H9 (cell line): ENCODE data around the gene ATRN. TPM values are rescaled to one million over a fixed set of nuclear protein-coding genes. Genes with fewer than 3 reads are reported as not detected.

Experiments
- DNase-seq: peaks from one replicate; pipeline ENCODE4 v3.0.0-alpha.2; 2017
- H2AFZ ChIP-seq: one replicate; pipeline ENCODE4 v1.6.1; 2013; ENCODE audit warnings: mild to moderate bottlenecking, low read length, control low read depth, moderate library complexity
- H2AK5ac ChIP-seq: 2 replicates; pipeline ENCODE4 v1.6.1; 2013; ENCODE audit warnings: low read length, control low read depth, mixed read lengths; ENCODE audit not compliant: insufficient read length
- H2BK120ac ChIP-seq: one replicate; pipeline ENCODE4 v1.6.1; 2013; ENCODE audit warnings: low read depth, mild to moderate bottlenecking, low read length, control low read depth, inconsistent platforms; ENCODE audit not compliant: poor library complexity, severe bottlenecking
- H2BK12ac ChIP-seq: 2 replicates; pipeline ENCODE4 v1.6.1; 2013; ENCODE audit warnings: low read length, control low read depth, mixed read lengths, low read depth; ENCODE audit not compliant: insufficient read length
- H2BK15ac ChIP-seq: 2 replicates; pipeline ENCODE4 v1.6.1; 2013; ENCODE audit warnings: low read depth, low read length, control low read depth
- H2BK20ac ChIP-seq: one replicate; pipeline ENCODE4 v1.6.1; 2013; ENCODE audit warnings: low read depth, mild to moderate bottlenecking, low read length, control low read depth, inconsistent platforms; ENCODE audit not compliant: poor library complexity, severe bottlenecking
- H2BK5ac ChIP-seq: 2 replicates; pipeline ENCODE4 v1.6.1; 2013; ENCODE audit warnings: low read length, control low read depth, mixed read lengths; ENCODE audit not compliant: insufficient read length
- H3K14ac ChIP-seq: 2 replicates; pipeline ENCODE4 v1.6.1; 2013; ENCODE audit warnings: low read length, control low read depth; ENCODE audit not compliant: insufficient read depth
- H3K18ac ChIP-seq: 2 replicates; pipeline ENCODE4 v1.6.1; 2013; ENCODE audit warnings: low read depth, mild to moderate bottlenecking, mixed read lengths, low read length, control low read depth; ENCODE audit not compliant: insufficient read length
- H3K23ac ChIP-seq: 2 replicates; pipeline ENCODE4 v1.6.1; 2013; ENCODE audit warnings: low read length, control low read depth, mixed read lengths, low read depth; ENCODE audit not compliant: insufficient read length
- H3K23me2 ChIP-seq: 2 replicates; pipeline ENCODE4 v1.6.1; 2013; ENCODE audit warnings: low read depth, mild to moderate bottlenecking, mixed read lengths, low read length, control low read depth; ENCODE audit not compliant: insufficient read length, poor library complexity, severe bottlenecking
- H3K27ac ChIP-seq: 2 replicates; pipeline ENCODE4 v1.5.1; 2013; ENCODE audit warnings: low read length, control low read depth, mixed read lengths, low read depth; ENCODE audit not compliant: insufficient read length
- H3K27me3 ChIP-seq: 2 replicates; pipeline ENCODE4 v1.6.1; 2013; ENCODE audit warnings: low read length, control low read depth, inconsistent platforms; ENCODE audit not compliant: insufficient read depth
- H3K4ac ChIP-seq: 2 replicates; pipeline ENCODE4 v1.6.1; 2013; ENCODE audit warnings: low read depth, mild to moderate bottlenecking, control low read depth, inconsistent platforms, low read length, moderate library complexity
- H3K4me1 ChIP-seq: 2 replicates; pipeline ENCODE4 v1.6.1; 2013; ENCODE audit warnings: low read length, control low read depth, inconsistent platforms; ENCODE audit not compliant: insufficient read depth
- H3K4me2 ChIP-seq: 2 replicates; pipeline ENCODE4 v1.6.1; 2013; ENCODE audit warnings: low read length, control low read depth, mixed read lengths; ENCODE audit not compliant: insufficient read length, insufficient read depth
- H3K56ac ChIP-seq: 2 replicates; pipeline ENCODE4 v1.6.1; 2013; ENCODE audit warnings: low read depth, mild to moderate bottlenecking, mixed read lengths, low read length, control low read depth; ENCODE audit not compliant: insufficient read length
- H3K79me1 ChIP-seq: 2 replicates; pipeline ENCODE4 v1.6.1; 2013; ENCODE audit warnings: low read depth, mild to moderate bottlenecking, moderate library complexity, low read length, control low read depth, inconsistent platforms; ENCODE audit not compliant: insufficient read depth, poor library complexity, severe bottlenecking
- H3K79me2 ChIP-seq: 2 replicates; pipeline ENCODE4 v1.6.1; 2013; ENCODE audit warnings: low read length, control low read depth, inconsistent platforms; ENCODE audit not compliant: insufficient read depth
- H3K9ac ChIP-seq: 2 replicates; pipeline ENCODE4 v1.6.1; 2013; ENCODE audit warnings: low read length, control low read depth, mixed read lengths; ENCODE audit not compliant: insufficient read length; ENCODE audit errors: extremely low read depth
- H3K9me3 ChIP-seq: one replicate; pipeline ENCODE4 v1.6.1; 2013; ENCODE audit warnings: low read depth, low read length, inconsistent platforms; ENCODE audit not compliant: control insufficient read depth
- H3T11ph ChIP-seq: one replicate; pipeline ENCODE4 v1.6.1; 2013; ENCODE audit warnings: mild to moderate bottlenecking, low read length, control low read depth, inconsistent platforms
- H4K20me1 ChIP-seq: one replicate; pipeline ENCODE4 v1.6.1; 2013; ENCODE audit not compliant: control insufficient read depth, insufficient read length, insufficient read depth
- H4K5ac ChIP-seq: 2 replicates; pipeline ENCODE4 v1.6.1; 2013; ENCODE audit warnings: low read depth, mild to moderate bottlenecking, mixed read lengths, low read length, control low read depth; ENCODE audit not compliant: insufficient read length
- H4K8ac ChIP-seq: replicated peaks from 2 replicates; pipeline ENCODE4 v1.6.1; 2013; ENCODE audit warnings: low read length, control low read depth, mixed read lengths, low read depth; ENCODE audit not compliant: insufficient read length
- H4K91ac ChIP-seq: 2 replicates; pipeline ENCODE4 v1.6.1; 2013; ENCODE audit warnings: low read depth, mild to moderate bottlenecking, moderate library complexity, mixed read lengths, low read length, control low read depth; ENCODE audit not compliant: insufficient read length
- H3K27ac Mint-ChIP-seq, 3 experiments: 2 replicates in 2 of 3; 3 replicates in 1 of 3; pipeline ENCODE4 v1.8.0; 2020 to 2021; ENCODE audit warnings: mixed read lengths in 3 of 3, mild to moderate bottlenecking in 1 of 3, moderate library complexity in 1 of 3
- H3K27me3 Mint-ChIP-seq: 2 replicates; pipeline ENCODE4 v1.8.0; 2021; ENCODE audit warnings: low read depth, mild to moderate bottlenecking, moderate library complexity, mixed read lengths
- H3K36me3 Mint-ChIP-seq, 3 experiments: 2 replicates in 2 of 3; 3 replicates in 1 of 3; pipeline ENCODE4 v1.8.0; 2020 to 2021; ENCODE audit warnings: low read depth in 3 of 3, mixed read lengths in 3 of 3; ENCODE audit not compliant: insufficient read depth in 1 of 3
- H3K4me1 Mint-ChIP-seq, 2 experiments: 2 replicates each; pipeline ENCODE4 v1.8.0; 2020; ENCODE audit warnings: mixed read lengths in 2 of 2
- H3K4me3 Mint-ChIP-seq, 2 experiments: 2 replicates in 1 of 2; 3 replicates in 1 of 2; pipeline ENCODE4 v1.8.0; 2020 to 2021; ENCODE audit warnings: mild to moderate bottlenecking in 2 of 2, mixed read lengths in 2 of 2, moderate library complexity in 1 of 2
- H3K9me3 Mint-ChIP-seq, 2 experiments: 2 replicates in 1 of 2; 3 replicates in 1 of 2; pipeline ENCODE4 v1.8.0; 2020; ENCODE audit warnings: mild to moderate bottlenecking in 2 of 2, mixed read lengths in 2 of 2, moderate library complexity in 1 of 2
- CTCF ChIP-seq: fragments of 200-600 bp; sonication (generic); conservative IDR thresholded peaks from 3 replicates; pipeline ENCODE4 v1.8.0; 2021; ENCODE audit warnings: antibody characterized with exemption, mild to moderate bottlenecking
- total RNA-seq: library from RNA; stranded (reverse); gene quantifications from 2 replicates; pipeline ENCODE4 v1.2.1, GENCODE V29; 2021

Gene ATRN
- total RNA-seq, 1 experiment from 2014 or later: 23.1 TPM

- Histone ChIP-seq H3K4me1 (no peaks in the 10 kb centered on the region), H3K79me1 (no peaks in the 10 kb centered on the region), H4K8ac (no peak overlapping the region), H3K18ac (no peak overlapping the region), H2AFZ (no peak overlapping the region), H2BK15ac (no peak overlapping the region), H3K23ac (no peak overlapping the region), H2BK5ac (no peak overlapping the region), H4K20me1 (no peaks in the 10 kb centered on the region), H3K23me2 (no peaks in the 10 kb centered on the region), H3K14ac (no peak overlapping the region), H2BK20ac (no peak overlapping the region), H3K4ac (no peak overlapping the region), H3K56ac (no peak overlapping the region), H3K4me2 (no peak overlapping the region), H3K27me3 (no peaks in the 10 kb centered on the region), H3K9ac (no peak overlapping the region), H3T11ph (no peak overlapping the region), H4K91ac (no peak overlapping the region), H3K79me2 (no peaks in the 10 kb centered on the region), H4K5ac (no peak overlapping the region), H2BK12ac (no peak overlapping the region), H3K27ac (no peak overlapping the region), H2BK120ac (no peak overlapping the region), H3K9me3 (no peaks in the 10 kb centered on the region), H2AK5ac (no peak overlapping the region)
- Mint-ChIP-seq H3K9me3 (no peaks in the 10 kb centered on the region), H3K4me1 (peaks cover 1 to 2% of the 10 kb centered on the region in 2 experiments; a peak in 2 of 4 replicates), H3K27me3 (no peaks in the 10 kb centered on the region), H3K27ac (no peak overlapping the region), H3K36me3 (peaks cover 0 to 10% (median 0%) of the 10 kb centered on the region in 3 experiments; a peak in 4 of 7 replicates), H3K4me3 (no peak overlapping the region)
- no peak for DNase-seq
- no peak for TF ChIP-seq CTCF
Observed at GRCh38 chr20:3647473-3647872, 176.7 kb downstream of the ATRN start.
